Measurements from ENCODE around the gene FBXO39. TPM values are rescaled to one million over a fixed set of nuclear protein-coding genes. Genes with fewer than 3 reads are reported as not detected.

Gene FBXO39
- total RNA-seq, 1 donor from 2014 or later: 0.13 TPM

Other genes with a start within 250 kb of the FBXO39 start
- 1.8 TPM for gene PITPNM3, start 219.7 kb upstream of the FBXO39 start, total RNA-seq
- gene KIAA0753, start 135.5 kb upstream of the FBXO39 start, total RNA-seq: 3.1 TPM
- 59.2 TPM for gene TXNDC17, start 135.2 kb upstream of the FBXO39 start, total RNA-seq
- gene MED31, start 124.6 kb upstream of the FBXO39 start, total RNA-seq: 6.5 TPM
- 1.9 TPM for gene C17orf100, start 124.5 kb upstream of the FBXO39 start, total RNA-seq
- 273 TPM for gene SLC13A5, start 62.8 kb upstream of the FBXO39 start, total RNA-seq
- gene XAF1, start 20.2 kb upstream of the FBXO39 start, total RNA-seq: 27.2 TPM
- not detected for gene TEKT1, start 55.5 kb downstream of the FBXO39 start, total RNA-seq
- gene ALOX12, start 219.8 kb downstream of the FBXO39 start, total RNA-seq: not detected
- gene RNASEK, start 236.4 kb downstream of the FBXO39 start, total RNA-seq: 83.9 TPM
- gene BCL6B, start 246.8 kb downstream of the FBXO39 start, total RNA-seq: 1.7 TPM